Epithelial cell of prostate (primary cell): ENCODE results near the gene TLR8.
"Not testable (repeated sequence)": the region's sequence is repeated elsewhere in the genome, so short reads cannot be mapped to it uniquely, and the experiment has no call there.

Source experiments
- DNase-seq: peaks from one replicate; pipeline ENCODE4 v3.0.0-alpha.2; 2011; ENCODE audit warnings: low read depth, low spot score
- H3K27ac ChIP-seq: fragments of 450-650 bp; 2 replicates; pipeline ENCODE4 v1.5.1; 2017; ENCODE audit warnings: mild to moderate bottlenecking

TLR8 gene

DNA sequence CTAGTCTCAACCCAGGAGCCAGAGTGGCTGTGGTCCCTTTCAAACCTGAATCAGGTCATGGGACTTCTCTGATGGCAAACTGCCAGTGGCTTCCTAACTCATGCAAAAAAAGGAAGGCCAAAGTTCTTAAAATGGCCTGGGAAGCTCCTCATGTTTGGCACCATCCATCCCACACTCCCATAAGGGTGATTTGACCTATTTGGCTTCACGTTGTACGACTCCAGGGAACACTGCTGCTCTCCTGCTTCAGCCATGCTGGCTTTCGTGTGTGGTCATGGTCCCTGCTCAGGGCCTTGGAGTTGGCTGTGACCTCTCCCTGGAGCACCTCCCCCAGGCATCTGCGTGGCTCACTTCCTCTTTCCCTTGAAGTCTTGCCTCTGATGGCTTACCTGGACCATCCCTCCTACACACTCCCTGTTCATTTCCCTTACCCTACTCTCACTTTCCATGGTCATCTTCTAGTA lies 55.7 kb downstream of the TLR8 start:
- no peak for DNase-seq
- H3K27ac ChIP-seq: no peak overlapping the region

DNA sequence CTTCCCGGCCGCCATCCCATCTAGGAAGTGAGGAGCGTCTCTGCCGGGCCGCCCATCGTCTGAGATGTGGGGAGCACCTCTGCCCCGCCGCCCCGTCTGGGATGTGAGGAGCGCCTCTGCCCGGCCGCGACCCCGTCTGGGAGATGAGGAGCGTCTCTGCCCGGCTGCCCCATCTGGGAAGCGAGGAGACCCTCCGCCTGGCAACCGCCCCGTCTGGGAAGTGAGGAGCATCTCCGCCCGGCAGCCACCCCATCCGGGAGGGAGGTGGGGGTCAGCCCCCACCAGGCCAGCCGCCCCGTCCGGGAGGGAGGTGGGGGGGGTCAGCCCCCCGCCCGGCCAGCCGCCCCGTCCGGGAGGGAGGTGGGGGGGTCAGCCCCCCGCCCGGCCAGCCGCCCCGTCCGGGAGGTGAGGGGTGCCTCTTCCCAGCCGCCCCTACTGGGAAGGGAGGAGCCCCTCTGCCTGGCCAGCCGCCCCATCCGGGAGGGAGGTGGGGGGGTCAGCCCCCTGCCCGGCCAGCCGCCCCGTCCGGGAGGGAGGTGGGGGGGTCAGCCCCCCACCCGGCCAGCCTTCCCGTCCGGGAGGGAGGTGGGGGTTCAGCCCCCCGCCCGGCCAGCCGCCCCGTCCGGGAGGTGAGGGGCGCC lies 56.9 kb downstream of the TLR8 start:
- DNase-seq: not testable (repeated sequence)

DNA sequence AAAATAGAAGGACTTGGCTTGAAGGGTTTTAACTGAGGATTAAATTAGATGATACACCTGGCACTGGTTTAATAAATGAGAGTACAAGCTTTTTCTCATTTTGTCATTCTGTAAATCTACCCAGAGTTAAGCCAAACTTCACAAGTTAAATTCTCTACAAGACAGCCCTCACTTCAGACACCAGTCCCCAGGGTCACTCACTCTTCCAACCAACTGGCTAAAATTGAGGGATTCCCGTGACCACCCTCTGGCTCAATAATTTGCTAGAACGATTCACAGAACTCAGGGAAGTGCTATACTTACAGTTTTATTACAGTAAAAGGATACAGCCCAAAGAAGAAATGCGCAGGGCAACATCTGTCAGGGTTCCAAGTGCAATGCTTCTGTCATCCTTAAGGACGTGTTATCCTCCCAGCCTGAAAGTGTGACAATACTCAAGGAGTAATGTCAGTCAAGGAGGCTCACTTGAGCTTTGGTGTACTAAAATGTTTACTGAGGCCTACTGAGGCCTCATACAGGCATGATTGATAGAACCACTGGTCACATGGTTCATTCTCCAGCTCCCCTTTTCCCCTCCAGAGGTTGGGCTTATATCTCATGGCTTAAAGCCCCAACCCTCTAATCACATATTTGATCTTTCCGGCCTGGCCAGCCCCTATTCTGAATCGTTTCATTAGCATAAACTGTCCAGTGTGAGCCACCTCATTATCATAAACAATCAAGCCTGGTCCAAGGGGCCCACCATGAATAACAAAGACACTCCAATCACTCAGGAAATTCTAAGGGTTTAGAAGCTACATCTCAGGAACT lies 58.9 kb downstream of the TLR8 start:
- no peak for DNase-seq
- no peak overlapping the region for H3K27ac ChIP-seq

More for the DNA sequence above, 56.9 kb downstream of the TLR8 start:
- H3K27ac ChIP-seq: not testable (repeated sequence)

DNA sequence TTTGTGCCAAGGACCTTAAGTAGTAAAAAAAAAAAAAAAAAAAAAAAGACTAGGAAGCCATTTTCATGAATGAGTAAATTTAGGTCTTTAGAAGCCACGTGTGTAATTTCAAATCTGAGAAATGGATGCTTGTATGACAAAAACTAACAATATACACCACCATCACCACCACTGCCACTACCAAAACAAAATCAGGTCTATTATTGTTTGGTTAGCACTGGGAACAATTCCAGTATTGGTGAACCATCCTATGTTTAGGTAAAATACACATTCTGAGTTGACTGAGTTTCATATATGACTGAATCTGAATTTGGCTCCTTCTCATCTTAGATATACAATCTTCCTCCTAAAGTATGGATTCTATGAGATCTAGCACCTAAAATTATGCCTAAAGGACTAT lies 59.7 kb downstream of the TLR8 start:
- no peak for DNase-seq
- H3K27ac ChIP-seq: no peak overlapping the region

DNA sequence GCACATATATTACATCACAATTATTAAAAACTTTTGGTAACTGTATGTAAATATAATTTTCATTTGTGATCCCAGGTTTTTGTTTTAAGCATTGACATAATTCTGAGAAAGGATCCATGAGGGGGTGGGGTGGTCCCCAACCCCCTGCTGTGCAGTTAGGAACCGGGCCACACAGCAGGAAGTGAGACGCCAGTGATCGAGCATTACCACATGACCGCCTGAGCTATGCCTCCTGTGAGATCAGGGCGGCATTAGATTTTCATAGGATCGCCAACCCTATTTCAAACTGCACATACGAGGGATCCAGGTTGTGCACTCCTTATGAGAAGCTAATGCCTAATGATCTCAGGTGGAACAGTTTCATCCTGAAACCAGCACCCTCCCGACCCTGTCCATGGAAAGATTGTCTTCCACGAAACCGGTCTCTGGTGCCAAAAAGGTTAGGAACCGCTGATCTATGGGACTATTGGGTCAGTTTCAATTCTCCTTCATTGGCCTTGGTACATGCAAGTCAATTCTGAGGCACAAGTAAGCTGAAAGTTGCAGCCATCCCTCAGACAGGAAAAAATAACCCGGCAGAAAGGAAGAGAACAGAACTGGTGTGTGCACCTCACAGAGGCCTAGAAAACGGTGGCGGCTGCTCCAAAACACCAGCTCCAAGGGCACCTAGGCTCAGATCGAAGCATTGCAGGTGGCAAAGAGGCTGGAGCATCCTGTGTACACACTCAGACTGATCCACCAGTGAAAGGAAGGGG lies 61.5 kb downstream of the TLR8 start:
- DNase-seq: no peak
- no peak overlapping the region for H3K27ac ChIP-seq

DNA sequence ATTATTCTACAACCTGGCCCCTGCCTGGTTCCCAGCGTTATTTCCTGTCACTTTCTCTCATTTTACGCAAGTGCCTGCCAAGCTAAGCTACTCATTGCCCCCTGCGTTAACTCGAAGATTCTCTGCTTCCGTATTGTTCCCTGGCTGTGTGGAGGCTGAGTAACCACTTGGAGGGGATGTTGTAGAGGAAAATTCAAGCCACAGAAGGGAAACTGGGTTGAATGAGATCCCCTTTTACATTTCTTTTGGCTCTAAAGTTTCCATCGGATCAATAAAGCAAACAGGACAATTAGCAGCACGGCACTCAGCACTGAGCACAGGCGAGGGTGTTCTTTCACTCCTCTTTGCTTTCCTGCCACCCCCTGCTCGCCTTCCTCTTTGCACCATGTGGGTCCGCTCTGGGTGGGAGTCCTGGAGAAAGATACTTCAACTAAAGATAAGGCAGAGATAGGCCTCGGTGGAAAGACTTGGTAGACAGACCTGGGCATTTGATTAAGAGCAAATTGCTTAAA lies 64.3 kb downstream of the TLR8 start:
- DNase-seq: no peak
- no peak overlapping the region for H3K27ac ChIP-seq

DNA sequence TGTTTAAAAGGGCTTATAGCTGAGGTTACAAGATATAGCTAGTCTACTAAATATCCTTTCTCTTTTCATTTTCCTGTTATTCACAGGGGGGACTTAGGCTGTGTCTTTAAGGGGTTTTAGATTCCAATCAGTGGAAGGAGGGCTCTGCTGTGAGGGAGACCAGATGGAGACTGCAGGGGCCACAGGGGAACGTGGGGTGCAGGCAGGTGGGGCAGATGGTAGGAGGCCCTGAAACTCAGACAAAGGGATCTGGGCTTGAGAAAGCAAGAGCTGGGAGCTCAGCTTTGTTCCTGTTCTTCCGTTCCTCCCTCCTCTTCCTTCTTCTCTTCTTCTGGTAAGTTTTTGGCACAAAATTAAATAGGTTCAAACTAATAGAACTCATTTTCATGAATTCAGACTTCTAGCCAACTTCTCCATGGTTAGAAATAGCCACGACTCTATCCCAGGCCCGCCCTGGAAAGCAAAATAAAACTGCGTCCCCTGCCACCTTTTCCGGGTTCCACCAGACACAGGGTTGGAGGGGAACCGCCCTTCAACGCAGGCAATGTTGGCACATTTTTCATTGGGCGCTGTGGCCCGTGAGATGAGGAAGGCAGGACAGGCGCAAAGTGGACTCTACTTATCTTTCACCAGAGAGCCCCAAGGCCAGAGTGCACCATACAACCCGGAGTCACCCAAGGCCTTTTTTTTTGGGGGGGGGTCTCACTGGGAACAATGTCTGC lies 65.0 kb downstream of the TLR8 start:
- no peak overlapping the region for H3K27ac ChIP-seq
- no peak for DNase-seq

DNA sequence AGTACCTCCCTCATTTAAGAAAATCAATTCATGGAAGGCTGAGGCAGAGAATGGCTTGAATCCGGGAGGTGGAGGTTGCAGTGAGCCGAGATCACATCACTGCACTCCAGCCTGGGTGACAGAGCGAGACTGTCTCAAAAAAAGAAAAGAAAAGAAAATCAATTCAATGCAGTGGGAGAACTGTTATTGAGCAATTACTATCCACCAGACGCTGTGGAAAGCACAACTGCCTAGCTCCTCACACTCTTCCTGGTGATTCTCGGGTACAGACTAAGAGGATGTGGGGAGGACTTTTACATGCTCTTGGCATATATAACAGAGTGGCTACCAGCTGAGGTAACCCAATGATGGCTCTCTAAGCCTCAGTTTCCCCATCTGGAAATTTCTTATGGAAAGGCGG lies 65.8 kb downstream of the TLR8 start:
- no peak overlapping the region for H3K27ac ChIP-seq
- DNase-seq: no peak
